Measurements from ENCODE around the gene CDH4.

- TF ChIP-seq REST (IDR thresholded peaks at IDR 0.05; ENCODE audit: low read depth) (no peak), TEAD4 (IDR thresholded peaks at IDR 0.05) (no peak), EP300 (IDR thresholded peaks at IDR 0.05; ENCODE audit: borderline replicate concordance) (no peak), NFIC (IDR thresholded peaks at IDR 0.05) (no peak), FOXM1 (IDR thresholded peaks at IDR 0.05; ENCODE audit: borderline replicate concordance, low read depth) (no peak), CEBPB (IDR thresholded peaks at IDR 0.05) (no peak), MAX (IDR thresholded peaks at IDR 0.05) (no peak), RAD21 (IDR thresholded peaks at IDR 0.05; ENCODE audit: low read depth) (no peak), TAF1 (IDR thresholded peaks at IDR 0.05; ENCODE audit: low read depth) (no peak)
Measured at GRCh38 chr20:61839912-61840778, 588.1 kb downstream of the CDH4 start.

Data from Ishikawa (cell line).